Subcutaneous abdominal adipose tissue (tissue), 5 donors: Measurements from ENCODE around the gene DNAH14.
"Not testable (repeated sequence)": the region's sequence is repeated elsewhere in the genome, so short reads cannot be mapped to it uniquely, and the experiment has no call there.

Experiments used
- H3K27ac ChIP-seq: one replicate; pipeline ENCODE4 v1.7.0; 2013; ENCODE audit warnings: low read depth, mild to moderate bottlenecking, inconsistent platforms, low read length, moderate library complexity
- H3K27me3 ChIP-seq, 5 donors: one replicate each; pipeline ENCODE4 v1.7.0; 2013; ENCODE audit warnings: low read length in 5 of 5, inconsistent platforms in 1 of 5; ENCODE audit not compliant: control insufficient read depth in 5 of 5, insufficient read depth in 4 of 5
- H3K36me3 ChIP-seq, 5 donors: one replicate each; pipeline ENCODE4 v1.7.0; 2013; ENCODE audit warnings: low read length in 5 of 5; ENCODE audit not compliant: control insufficient read depth in 5 of 5, insufficient read depth in 5 of 5
- H3K4me1 ChIP-seq, 5 donors: one replicate each; pipeline ENCODE4 v1.7.0; 2013; ENCODE audit warnings: low read length in 5 of 5, mild to moderate bottlenecking in 3 of 5, moderate library complexity in 1 of 5; ENCODE audit not compliant: control insufficient read depth in 5 of 5, insufficient read depth in 5 of 5
- H3K4me3 ChIP-seq, 5 donors: one replicate each; pipeline ENCODE4 v1.7.0; 2013; ENCODE audit warnings: low read length in 5 of 5, low read depth in 1 of 5
- H3K9ac ChIP-seq, 5 donors: one replicate each; pipeline ENCODE4 v1.7.0; 2013; ENCODE audit warnings: low read length in 5 of 5, mild to moderate bottlenecking in 4 of 5, moderate library complexity in 3 of 5
- H3K9me3 ChIP-seq, 5 donors: one replicate each; pipeline ENCODE4 v1.7.0; 2013; ENCODE audit warnings: low read length in 5 of 5; ENCODE audit not compliant: control insufficient read depth in 5 of 5
- donor health status: healthy.
- donor health status: healthy.
- donor health status: healthy.
- donor health status: healthy.
- donor health status: healthy.

DNAH14 gene

GRCh38 chr1:225364439-225364838, 435.0 kb downstream of the DNAH14 start:
- no peaks in the 10 kb centered on the region for H3K9me3 ChIP-seq
- H3K9ac ChIP-seq: no peak overlapping the region
- no peaks in the 10 kb centered on the region for H3K36me3 ChIP-seq
- H3K4me3 ChIP-seq: no peak overlapping the region
- H3K27me3 ChIP-seq: no peaks in the 10 kb centered on the region
- H3K27ac ChIP-seq: no peak overlapping the region
- no peaks in the 10 kb centered on the region for H3K4me1 ChIP-seq

GRCh38 chr1:225366018-225366417, 436.5 kb downstream of the DNAH14 start:
- no peaks in the 10 kb centered on the region for H3K36me3 ChIP-seq
- no peak overlapping the region for H3K4me3 ChIP-seq
- no peaks in the 10 kb centered on the region for H3K27me3 ChIP-seq
- H3K4me1 ChIP-seq: no peaks in the 10 kb centered on the region
- H3K9ac ChIP-seq: no peak overlapping the region
- no peak overlapping the region for H3K27ac ChIP-seq
- H3K9me3 ChIP-seq: no peaks in the 10 kb centered on the region

DNA sequence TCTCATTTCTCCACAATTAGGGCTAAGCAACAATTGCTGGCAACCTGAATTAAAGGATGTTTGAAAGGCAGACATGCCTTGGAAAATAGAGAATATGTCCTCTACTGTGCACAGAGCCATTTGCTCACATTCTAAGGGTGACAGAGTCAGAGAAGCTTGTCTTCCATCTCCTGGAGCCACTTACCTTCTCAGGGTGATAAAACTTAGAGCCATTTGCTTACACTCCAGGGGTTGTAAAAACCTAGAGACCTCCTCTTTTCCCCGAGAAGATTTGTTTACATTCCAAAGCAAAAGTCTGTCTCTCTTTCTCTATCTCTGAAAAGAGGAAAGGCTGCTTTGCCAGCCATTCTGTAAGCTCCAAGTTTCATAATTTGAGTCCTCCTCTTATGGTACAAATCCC, 437.1 kb downstream of the DNAH14 start:
- H3K36me3 ChIP-seq: no peaks in the 10 kb centered on the region
- no peaks in the 10 kb centered on the region for H3K4me1 ChIP-seq
- no peak overlapping the region for H3K9ac ChIP-seq
- no peaks in the 10 kb centered on the region for H3K27me3 ChIP-seq
- H3K4me3 ChIP-seq: no peak overlapping the region
- no peak overlapping the region for H3K27ac ChIP-seq
- H3K9me3 ChIP-seq: no peaks in the 10 kb centered on the region

DNA sequence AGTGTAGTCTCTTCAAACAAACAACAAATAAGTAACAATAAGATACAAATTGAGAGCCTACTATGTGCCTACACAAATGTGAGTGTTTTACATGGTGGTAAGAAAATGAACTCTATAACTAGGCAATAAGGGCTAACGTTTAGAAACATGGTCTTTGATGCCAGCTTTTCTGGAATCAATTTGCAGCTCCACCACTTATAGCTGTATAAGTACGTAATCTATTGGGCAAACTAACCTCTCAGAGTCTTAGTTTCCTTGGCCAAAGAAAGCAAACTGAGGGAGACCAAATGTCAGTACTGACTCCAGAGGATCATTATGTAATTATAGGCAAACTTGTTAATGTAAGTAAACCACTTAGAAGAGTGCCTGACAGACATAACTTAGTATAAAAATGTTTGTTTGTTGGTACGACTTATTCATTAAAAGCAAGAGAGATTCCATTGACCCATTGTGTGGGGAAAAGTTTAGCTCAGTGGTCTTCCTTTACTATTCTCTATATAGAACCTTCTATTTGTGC, 438.6 kb downstream of the DNAH14 start:
- no peaks in the 10 kb centered on the region for H3K27me3 ChIP-seq
- H3K27ac ChIP-seq: no peak overlapping the region
- H3K9ac ChIP-seq: no peak overlapping the region
- H3K36me3 ChIP-seq: no peaks in the 10 kb centered on the region
- H3K9me3 ChIP-seq: no peaks in the 10 kb centered on the region
- no peak overlapping the region for H3K4me3 ChIP-seq
- H3K4me1 ChIP-seq: no peaks in the 10 kb centered on the region

DNA sequence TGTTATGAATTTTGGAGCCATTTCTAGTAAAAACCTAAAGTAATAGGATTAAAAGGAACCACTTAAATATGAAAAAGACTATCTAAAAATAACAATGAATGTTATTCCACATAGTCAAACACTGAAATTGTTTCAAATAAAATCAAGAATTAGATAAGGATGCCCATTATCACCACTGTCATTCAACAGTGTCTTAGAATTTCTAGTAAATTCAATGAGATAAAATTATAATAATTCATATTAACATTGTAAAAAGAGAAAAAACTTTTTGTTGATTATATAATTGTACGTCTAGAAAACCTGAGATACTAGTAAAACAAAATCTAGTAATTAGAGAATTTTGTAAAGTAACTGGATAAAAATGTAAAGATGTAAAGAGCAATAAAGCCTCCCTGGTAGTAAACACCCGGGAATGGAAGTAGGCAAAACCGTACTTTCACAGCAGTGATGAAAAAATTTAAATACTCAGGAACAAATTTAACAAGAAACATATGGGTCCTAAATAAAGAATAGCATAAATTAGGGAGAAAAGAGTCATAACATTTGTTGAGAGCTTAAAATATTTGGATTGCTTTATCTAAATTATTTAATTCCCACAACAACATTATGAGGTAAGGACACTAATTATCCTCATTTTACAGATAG, 442.0 kb downstream of the DNAH14 start:
- Histone ChIP-seq H3K9ac (no peak overlapping the region), H3K27me3 (no peaks in the 10 kb centered on the region), H3K4me3 (no peak overlapping the region), H3K36me3 (no peaks in the 10 kb centered on the region), H3K9me3 (no peaks in the 10 kb centered on the region), H3K27ac (no peak overlapping the region), H3K4me1 (no peaks in the 10 kb centered on the region)

GRCh38 chr1:225373155-225373554, 443.7 kb downstream of the DNAH14 start:
- H3K36me3 ChIP-seq: no peaks in the 10 kb centered on the region
- no peaks in the 10 kb centered on the region for H3K4me1 ChIP-seq
- no peak overlapping the region for H3K9ac ChIP-seq
- no peaks in the 10 kb centered on the region for H3K9me3 ChIP-seq
- no peaks in the 10 kb centered on the region for H3K27me3 ChIP-seq
- H3K4me3 ChIP-seq: no peak overlapping the region
- no peak overlapping the region for H3K27ac ChIP-seq

DNA sequence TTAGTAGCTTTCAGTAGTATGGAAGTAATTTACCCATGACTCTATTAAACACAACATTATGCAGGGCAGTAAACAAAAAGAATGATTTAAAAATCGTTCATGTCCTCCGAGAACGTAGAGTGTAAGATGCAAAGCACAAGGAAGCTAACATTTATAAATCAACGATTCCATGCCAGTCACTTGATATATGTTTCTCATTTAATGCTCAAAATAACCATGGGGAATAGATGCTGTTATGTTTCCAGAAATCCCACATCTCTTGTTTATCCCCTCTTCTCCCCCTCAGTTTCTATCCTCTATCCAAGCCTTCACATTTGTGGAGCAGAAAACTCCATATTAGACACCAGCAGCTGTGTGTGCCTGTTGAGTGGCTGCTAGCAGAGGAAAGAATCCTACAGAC, 445.5 kb downstream of the DNAH14 start:
- no peak overlapping the region for H3K27ac ChIP-seq
- H3K9ac ChIP-seq: no peak overlapping the region
- H3K9me3 ChIP-seq: no peaks in the 10 kb centered on the region
- no peaks in the 10 kb centered on the region for H3K27me3 ChIP-seq
- H3K4me1 ChIP-seq: no peaks in the 10 kb centered on the region
- no peaks in the 10 kb centered on the region for H3K36me3 ChIP-seq
- H3K4me3 ChIP-seq: no peak overlapping the region

- no peaks in the 10 kb centered on the region for H3K9me3 ChIP-seq
- no peak overlapping the region for H3K27ac ChIP-seq
- H3K27me3 ChIP-seq: no peaks in the 10 kb centered on the region
- H3K9ac ChIP-seq: no peak overlapping the region
- H3K36me3 ChIP-seq: no peaks in the 10 kb centered on the region
- no peak overlapping the region for H3K4me3 ChIP-seq
- no peaks in the 10 kb centered on the region for H3K4me1 ChIP-seq
These were observed 449.4 kb downstream of the DNAH14 start for GRCh38 chr1:225378880-225379279.

DNA sequence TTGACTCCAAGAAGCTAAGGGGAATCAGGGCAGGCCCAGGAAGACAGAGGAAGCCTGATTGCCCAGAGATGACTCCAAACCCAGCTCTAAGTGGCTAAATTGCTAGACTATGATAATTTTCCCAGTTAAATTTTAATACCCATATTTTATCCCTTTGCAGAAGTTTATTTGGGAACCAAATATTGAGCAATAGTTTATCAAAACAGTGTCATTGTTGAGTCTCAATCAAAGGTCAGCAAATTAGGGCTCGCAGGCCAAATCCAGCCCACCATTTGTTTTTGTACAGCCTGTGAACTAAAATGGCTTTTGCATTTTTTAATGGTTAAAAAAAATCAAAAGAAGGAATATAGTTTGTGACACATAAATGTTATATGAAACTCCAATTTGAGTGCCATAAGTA, 451.2 kb downstream of the DNAH14 start:
- Histone ChIP-seq H3K4me1 (no peaks in the 10 kb centered on the region), H3K9me3 (no peaks in the 10 kb centered on the region), H3K4me3 (no peak overlapping the region), H3K36me3 (no peaks in the 10 kb centered on the region), H3K9ac (no peak overlapping the region), H3K27me3 (no peaks in the 10 kb centered on the region), H3K27ac (no peak overlapping the region)

- H3K27me3 ChIP-seq, H3K4me1 ChIP-seq: not testable (repeated sequence)
These were observed 457.4 kb downstream of the DNAH14 start for GRCh38 chr1:225386860-225387259.

More at GRCh38 chr1:225386860-225387259, 457.4 kb downstream of the DNAH14 start:
- H3K9me3 ChIP-seq, H3K4me3 ChIP-seq, H3K27ac ChIP-seq, H3K36me3 ChIP-seq, H3K9ac ChIP-seq: not testable (repeated sequence)
